ENCODE results near the gene GPR143. TPM values are rescaled to one million over a fixed set of nuclear protein-coding genes. Genes with fewer than 3 reads are reported as not detected.

Gene GPR143
- total RNA-seq, 4 donors from 2014 or later: 2.2 to 4.4 (median 3.6) TPM

DNA sequence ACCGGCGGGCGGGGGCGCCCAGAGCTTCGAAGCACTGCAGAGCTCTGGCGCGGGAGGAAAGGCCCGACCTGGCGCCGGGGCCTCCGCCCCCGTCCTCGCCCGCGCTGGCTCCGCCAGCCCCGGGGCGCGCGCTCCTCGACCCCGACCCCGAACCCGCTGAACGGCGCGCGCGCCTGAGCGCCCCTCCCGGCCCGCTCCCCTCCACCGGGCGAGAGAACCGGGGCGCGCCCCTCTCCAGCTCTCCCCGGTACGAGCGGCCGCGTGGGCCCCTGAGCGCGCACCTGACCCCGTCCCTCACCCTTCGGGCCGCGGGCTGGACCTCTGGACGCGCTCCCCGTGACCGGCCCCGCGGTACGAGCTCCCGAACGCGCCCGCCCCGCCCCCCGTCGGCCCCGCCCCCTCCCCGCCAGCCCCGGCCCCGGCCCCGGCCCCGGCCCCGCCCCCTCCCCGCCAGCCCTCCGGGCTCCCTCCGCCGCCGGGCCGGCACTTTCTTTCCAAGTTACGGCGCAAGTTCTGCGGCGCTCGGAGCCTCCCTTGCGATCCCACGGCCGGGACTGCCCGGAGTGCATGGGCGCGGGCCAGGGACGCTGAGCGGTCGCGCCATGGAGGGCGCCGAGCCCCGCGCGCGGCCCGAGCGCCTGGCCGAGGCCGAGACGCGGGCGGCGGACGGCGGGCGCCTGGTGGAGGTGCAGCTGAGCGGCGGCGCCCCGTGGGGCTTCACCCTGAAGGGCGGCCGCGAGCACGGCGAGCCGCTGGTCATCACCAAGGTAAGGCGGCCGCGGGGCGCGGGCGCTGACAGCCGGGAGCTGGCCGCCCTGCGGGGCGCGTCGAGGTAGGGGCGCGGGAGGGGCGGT, 20.5 kb upstream of the GPR143 start, which contains the start of gene SHROOM2:
Gene SHROOM2, plus strand, starts transcription at position 486 of the 854 bp plus-strand sequence. Its CDS starts 117 bp downstream, at position 603.
- intact Hi-C loops (cut with DNase I; ENCODE audit: low total_unique reads): no loop called here
- no peak within 1 kb of the TSS for H3K4me3 ChIP-seq (ENCODE audit: low read depth, poor library complexity, severe bottlenecking)
- TF ChIP-seq CTCF (IDR thresholded peaks at IDR 0.05) (no peak), POLR2A (IDR thresholded peaks at IDR 0.05) (no peak)
- 24% methylated on average over 62 of the region's 132 CpGs; no CpG with 5 or more reads in 1 of the 2 donors for WGBS, 2 donors
- DNase-seq (ENCODE audit: low spot score in 2 of 2): no peak

DNA sequence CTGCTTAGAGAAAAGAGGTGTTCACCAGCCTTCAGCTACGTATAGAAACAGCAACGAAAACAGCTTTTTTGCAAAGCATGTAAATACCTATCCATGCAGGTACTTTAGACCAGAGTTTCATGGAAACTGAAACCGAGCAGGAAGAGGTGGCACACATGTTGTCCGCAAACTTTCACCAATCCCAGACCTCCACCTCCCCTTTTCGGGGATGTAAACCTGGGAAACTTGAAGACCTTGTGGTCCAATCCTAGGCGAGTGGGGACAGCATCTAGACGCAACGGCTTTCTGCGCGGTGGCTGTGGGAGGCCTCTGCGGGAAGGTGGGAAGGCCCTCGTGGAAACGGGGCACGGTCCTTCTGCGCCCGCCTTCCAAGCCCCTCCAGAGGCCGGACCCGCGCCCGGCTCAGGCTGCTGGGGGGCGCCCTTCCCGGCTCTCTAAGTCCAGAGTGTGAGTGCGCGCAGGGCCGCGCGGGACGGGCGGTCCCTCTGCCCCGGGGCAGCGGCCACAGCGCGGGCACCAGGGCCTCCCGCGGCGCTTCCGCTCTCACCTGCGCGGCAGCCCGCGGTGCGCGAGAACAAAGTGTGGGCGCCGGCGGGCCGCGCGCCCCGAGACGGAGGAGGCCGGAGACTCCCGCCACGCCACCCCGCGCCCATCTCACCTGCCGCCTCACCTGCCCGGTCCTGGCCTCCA, 19.8 kb upstream of the GPR143 start:
- no peak for TF ChIP-seq CTCF (IDR thresholded peaks at IDR 0.05)
- TF ChIP-seq POLR2A (IDR thresholded peaks at IDR 0.05): no peak
- WGBS, 2 donors: 43 to 55% methylated on average over 5 to 13 of the region's 58 CpGs
- no peak overlapping the region for H3K4me3 ChIP-seq (ENCODE audit: low read depth, poor library complexity, severe bottlenecking)
- DNase-seq (ENCODE audit: low spot score in 2 of 2): no peak
- intact Hi-C loops (cut with DNase I; ENCODE audit: low total_unique reads): no loop called here

GRCh38 chrX:9784332-9784731, 18.7 kb upstream of the GPR143 start:
- 88 to 90% methylated on average over 7 to 8 of the region's 8 CpGs for WGBS, 2 donors
- TF ChIP-seq POLR2A (IDR thresholded peaks at IDR 0.05) (no peak), CTCF (IDR thresholded peaks at IDR 0.05) (no peak)
- DNase-seq (ENCODE audit: low spot score in 2 of 2): no peak
- H3K4me3 ChIP-seq (ENCODE audit: low read depth, poor library complexity, severe bottlenecking): no peak overlapping the region
- intact Hi-C loops (cut with DNase I; ENCODE audit: low total_unique reads): no loop called here

GRCh38 chrX:9781941-9782340, 16.3 kb upstream of the GPR143 start:
- intact Hi-C loops (cut with DNase I; ENCODE audit: low total_unique reads): no loop called here
- H3K4me3 ChIP-seq (ENCODE audit: low read depth, poor library complexity, severe bottlenecking): no peak overlapping the region
- no peak for DNase-seq (ENCODE audit: low spot score in 2 of 2)
- 66 to 74% methylated on average over 3 to 7 of the region's 7 CpGs for WGBS, 2 donors
- no peak for TF ChIP-seq POLR2A (IDR thresholded peaks at IDR 0.05)
- TF ChIP-seq CTCF (IDR thresholded peaks at IDR 0.05): no peak

- TF ChIP-seq POLR2A (IDR thresholded peaks at IDR 0.05) (no peak), CTCF (IDR thresholded peaks at IDR 0.05) (no peak)
- H3K4me3 ChIP-seq (ENCODE audit: low read depth, poor library complexity, severe bottlenecking): no peak overlapping the region
- DNase-seq (ENCODE audit: low spot score in 2 of 2): no peak
- intact Hi-C loops (cut with DNase I; ENCODE audit: low total_unique reads): no loop called here
- WGBS, 2 donors: 80 to 85% methylated on average over 8 of the region's 8 CpGs
Measured at GRCh38 chrX:9775930-9776329, 10.3 kb upstream of the GPR143 start.

Data from lower leg skin (tissue), 4 donors.